HCT116 (cell line): ENCODE measurements around the gene PKMYT1. TPM values are rescaled to one million over a fixed set of nuclear protein-coding genes. Genes with fewer than 3 reads are reported as not detected.

Experiments used
- ATAC-seq: fragments of 200-7000 bp; cut with Tn5 transposase; 2 replicates; pipeline ENCODE4 v1.9.1; 2020; ENCODE audit warnings: mild to moderate bottlenecking, moderate library complexity
- BruUV-seq: library from RNA; stranded (reverse); fragments of 400-500 nt; replicated peaks from 2 replicates; lab custom pipeline; 2021; lab: Mats Ljungman, UMichigan
- CTCF ChIA-PET: fragments of 300-600 bp; sonication (Branson Sonifier 250); formaldehyde crosslinking; loops from one replicate; lab custom pipeline; 2021; ENCODE audit warnings: antibody characterized with exemption; lab: Charles Lee
- POLR2A ChIA-PET: fragments of 300-600, 350-600 bp; sonication (Branson Sonifier 250); formaldehyde crosslinking; loops from one replicate; lab custom pipeline; 2021; ENCODE audit warnings: antibody characterized with exemption; lab: Charles Lee
- RAD21 ChIA-PET, 2 experiments: fragments of 300-600 bp; sonication (Branson Sonifier 250); formaldehyde crosslinking; loops; one replicate each; lab custom pipeline; 2023; ENCODE audit warnings: low total read pairs in 2 of 2; ENCODE audit not compliant: uncharacterized antibody in 2 of 2, unreplicated experiment in 2 of 2, low non-redundant PET in 1 of 2; lab: Charles Lee
- DNase-seq: peaks from one replicate; pipeline ENCODE4 v3.0.0-alpha.2; 2010; ENCODE audit warnings: low read depth, low spot score
- H2AFZ ChIP-seq: fragments of 200-600 bp; shearing (Covaris generic), sonication (generic); 2 replicates; pipeline ENCODE4 v1.6.1; 2017; ENCODE audit warnings: low read depth, mixed run types, mixed read lengths, antibody characterized with exemption, low read length; ENCODE audit not compliant: poor library complexity, severe bottlenecking
- H3K27ac ChIP-seq: 2 replicates; pipeline ENCODE4 v1.5.1; 2012; ENCODE audit warnings: low read depth, low read length
- H3K27me3 ChIP-seq: fragments of 200-600 bp; sonication (generic); 2 replicates; pipeline ENCODE4 v1.6.1; 2016; ENCODE audit warnings: mixed run types, low read length, mixed read lengths; ENCODE audit not compliant: insufficient read depth
- H3K36me3 ChIP-seq, 2 experiments: fragments of 200-500 bp in 1 of 2; fragments of 200-600 bp in 1 of 2; sonication (Bioruptor generic) in 1 of 2; sonication (generic) in 1 of 2; 2 replicates each; pipeline versions ENCODE4 v1.5.1 to v1.6.1; 2014 to 2016; ENCODE audit warnings: low read length in 2 of 2, inconsistent platforms in 1 of 2, mixed read lengths in 1 of 2, mixed run types in 1 of 2; ENCODE audit not compliant: insufficient read depth in 2 of 2, control insufficient read depth in 1 of 2
- H3K4me1 ChIP-seq, 2 experiments: fragments of 200-600 bp in 1 of 2; sonication (generic) in 1 of 2; 2 replicates each; pipeline versions ENCODE4 v1.5.1 to v1.6.1; 2012 to 2017; ENCODE audit warnings: low read length in 2 of 2, inconsistent platforms in 1 of 2, mild to moderate bottlenecking in 1 of 2, mixed read lengths in 1 of 2, mixed run types in 1 of 2, moderate library complexity in 1 of 2; ENCODE audit not compliant: insufficient read depth in 2 of 2, control insufficient read depth in 1 of 2
- H3K4me2 ChIP-seq: fragments of 200-600 bp; sonication (generic); 2 replicates; pipeline ENCODE4 v1.6.1; 2017; ENCODE audit warnings: mixed run types, low read length, mixed read lengths
- H3K4me3 ChIP-seq, 2 experiments: fragments of 200-600 bp in 1 of 2; sonication (generic) in 1 of 2; replicated peaks in 1 of 2; 2 replicates each; pipeline ENCODE4 v1.5.1; 2011 to 2016; ENCODE audit warnings: low read length in 2 of 2, control low read depth in 1 of 2, low read depth in 1 of 2, mild to moderate bottlenecking in 1 of 2, mixed read lengths in 1 of 2, mixed run types in 1 of 2
- H3K79me2 ChIP-seq: fragments of 200-600 bp; sonication (generic); 2 replicates; pipeline ENCODE4 v1.6.1; 2017; ENCODE audit warnings: mild to moderate bottlenecking, mixed run types, low read length, moderate library complexity, mixed read lengths; ENCODE audit not compliant: insufficient read depth
- H3K9ac ChIP-seq: fragments of 200-600 bp; sonication (generic); 2 replicates; pipeline ENCODE4 v1.6.1; 2016; ENCODE audit warnings: low read length, mixed read lengths
- H3K9me2 ChIP-seq: fragments of 200-600 bp; sonication (generic), shearing (Covaris generic); 2 replicates; pipeline ENCODE4 v1.6.1; 2017; ENCODE audit warnings: mixed run types, mild to moderate bottlenecking, moderate library complexity; ENCODE audit not compliant: insufficient read depth
- H3K9me3 ChIP-seq, 2 experiments: fragments of 200-500 bp in 1 of 2; fragments of 200-600 bp in 1 of 2; sonication (Bioruptor generic) in 1 of 2; sonication (generic) in 1 of 2; 2 replicates each; pipeline ENCODE4 v1.6.1; 2014 to 2017; ENCODE audit warnings: low read length in 2 of 2, mixed read lengths in 2 of 2, inconsistent platforms in 1 of 2, low read depth in 1 of 2, mild to moderate bottlenecking in 1 of 2, mixed run types in 1 of 2, moderate library complexity in 1 of 2; ENCODE audit not compliant: control insufficient read depth in 1 of 2, insufficient read depth in 1 of 2
- H4K20me1 ChIP-seq: fragments of 200-600 bp; sonication (generic), shearing (Covaris generic); 2 replicates; pipeline ENCODE4 v1.6.1; 2017; ENCODE audit warnings: mixed run types, mild to moderate bottlenecking, moderate library complexity; ENCODE audit not compliant: insufficient read depth
- CEBPB ChIP-seq: IDR thresholded peaks from 2 replicates; pipeline ENCODE4 v1.6.1; 2012; ENCODE audit warnings: low read depth
- ELF1 ChIP-seq: IDR thresholded peaks from 2 replicates; pipeline ENCODE4 v1.6.1; 2012; ENCODE audit warnings: low read depth, borderline replicate concordance
- EZH2 ChIP-seq: fragments of 200-600 bp; sonication (generic); IDR thresholded peaks from 2 replicates; pipeline ENCODE4 v1.6.1; 2017; ENCODE audit warnings: antibody characterized with exemption, mixed run types
- EZH2phosphoT487 ChIP-seq: fragments of 200-600 bp; IDR thresholded peaks from 2 replicates; pipeline ENCODE4 v1.6.1; 2018; ENCODE audit warnings: antibody characterized with exemption, borderline replicate concordance
- JUND ChIP-seq: IDR thresholded peaks from 2 replicates; pipeline ENCODE4 v1.6.1; 2012
- POLR2AphosphoS5 ChIP-seq: IDR thresholded peaks from 2 replicates; pipeline ENCODE4 v1.6.1; 2011; ENCODE audit warnings: mild to moderate bottlenecking, low read depth, low read length, moderate library complexity
- RAD21 ChIP-seq: IDR thresholded peaks from 2 replicates; pipeline ENCODE4 v1.6.1; 2012; ENCODE audit warnings: low read depth, mild to moderate bottlenecking
- SIN3A ChIP-seq: IDR thresholded peaks from 2 replicates; pipeline ENCODE4 v1.6.1; 2012; ENCODE audit warnings: low read depth
- SP1 ChIP-seq: IDR thresholded peaks from 2 replicates; pipeline ENCODE4 v1.6.1; 2012; ENCODE audit warnings: low read depth
- TCF7L2 ChIP-seq: IDR thresholded peaks from 2 replicates; pipeline ENCODE4 v1.7.0; 2011; ENCODE audit warnings: borderline replicate concordance, inconsistent platforms; ENCODE audit not compliant: insufficient read depth, insufficient read length; ENCODE audit errors: extremely low read depth
- ZFX ChIP-seq: fragments of 450-650 bp; IDR thresholded peaks from 2 replicates; pipeline ENCODE4 v1.6.1; 2017
- intact Hi-C: fragments of 100-400 bp; cut with micrococcal nuclease; formaldehyde crosslinking; loops from 2 replicates; pipeline ENCODE4 v1.10.0; 2022
- total RNA-seq: library from RNA; stranded (reverse); gene quantifications from one replicate; pipeline ENCODE4 v1.2.1, GENCODE V29; 2021; ENCODE audit not compliant: unreplicated experiment
- TF ChIP-seq, protein P1 (sequence below): IDR thresholded peaks from 2 replicates; pipeline ENCODE4 v1.6.1; 2012; ENCODE audit warnings: low read depth
- TF ChIP-seq, protein P2 (sequence below): IDR thresholded peaks from 2 replicates; pipeline ENCODE4 v1.6.1; 2011; ENCODE audit warnings: mild to moderate bottlenecking, low read length, moderate library complexity; ENCODE audit not compliant: insufficient replicate concordance; ENCODE audit errors: extremely low read depth

Gene PKMYT1
- total RNA-seq, 1 experiment from 2014 or later: 104 TPM

DNA sequence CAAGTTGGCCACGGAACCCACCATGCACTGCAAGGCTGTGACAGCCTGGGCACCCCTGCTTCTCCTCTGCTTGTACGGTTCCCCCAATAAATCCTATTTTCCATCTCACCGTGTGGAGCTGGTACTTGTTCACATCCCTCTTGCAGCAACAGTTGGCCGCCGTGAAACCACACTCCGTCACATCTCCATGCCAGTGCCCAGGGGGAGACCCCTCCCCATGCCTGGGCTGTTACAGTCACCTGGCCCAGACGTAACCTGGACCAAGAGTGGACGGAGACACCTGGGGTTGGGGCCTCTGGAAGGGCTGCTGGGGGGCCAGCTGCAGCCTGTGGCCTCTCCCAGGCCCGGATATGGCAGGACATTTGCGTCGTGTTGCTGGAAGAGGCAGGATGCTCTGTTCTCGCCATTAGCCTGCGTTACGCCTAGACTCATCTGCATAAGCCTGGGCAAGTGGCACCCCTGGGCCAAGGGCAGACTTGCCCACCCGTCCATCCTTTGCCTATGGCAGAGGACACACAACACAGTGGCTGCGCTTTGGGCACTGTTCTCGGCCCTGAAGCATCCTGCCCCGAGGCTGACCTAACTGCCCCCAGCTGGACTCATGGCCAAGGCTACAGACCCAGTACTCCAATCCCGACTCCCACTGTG lies 30.4 kb downstream of the PKMYT1 start:
- H3K27ac ChIP-seq: no peak overlapping the region
- H3K79me2 ChIP-seq: no peaks in the 10 kb centered on the region
- ChIA-PET RAD21 (no interaction called here), CTCF (no interaction called here), POLR2A (no interaction called here)
- no peaks in the 10 kb centered on the region for H3K27me3 ChIP-seq
- intact Hi-C loops: no loop called here
- no peaks in the 10 kb centered on the region for H3K4me1 ChIP-seq
- no TSS peak for BruUV-seq
- DNase-seq (no peak), ATAC-seq (no peak)
- H3K9ac ChIP-seq: no peak overlapping the region
- no peak overlapping the region for H3K4me2 ChIP-seq
- H3K9me3 ChIP-seq: no peaks in the 10 kb centered on the region
- TF ChIP-seq EZH2phosphoT487: no peak
- TF ChIP-seq RAD21: no peak
- H3K36me3 ChIP-seq: peaks cover 0 to 4% of the 10 kb centered on the region in 2 experiments; a peak in 1 of 4 replicates
- H2AFZ ChIP-seq: no peak overlapping the region
- H4K20me1 ChIP-seq: no peaks in the 10 kb centered on the region
- H3K4me3 ChIP-seq: no peak overlapping the region
- no peaks in the 10 kb centered on the region for H3K9me2 ChIP-seq

DNA sequence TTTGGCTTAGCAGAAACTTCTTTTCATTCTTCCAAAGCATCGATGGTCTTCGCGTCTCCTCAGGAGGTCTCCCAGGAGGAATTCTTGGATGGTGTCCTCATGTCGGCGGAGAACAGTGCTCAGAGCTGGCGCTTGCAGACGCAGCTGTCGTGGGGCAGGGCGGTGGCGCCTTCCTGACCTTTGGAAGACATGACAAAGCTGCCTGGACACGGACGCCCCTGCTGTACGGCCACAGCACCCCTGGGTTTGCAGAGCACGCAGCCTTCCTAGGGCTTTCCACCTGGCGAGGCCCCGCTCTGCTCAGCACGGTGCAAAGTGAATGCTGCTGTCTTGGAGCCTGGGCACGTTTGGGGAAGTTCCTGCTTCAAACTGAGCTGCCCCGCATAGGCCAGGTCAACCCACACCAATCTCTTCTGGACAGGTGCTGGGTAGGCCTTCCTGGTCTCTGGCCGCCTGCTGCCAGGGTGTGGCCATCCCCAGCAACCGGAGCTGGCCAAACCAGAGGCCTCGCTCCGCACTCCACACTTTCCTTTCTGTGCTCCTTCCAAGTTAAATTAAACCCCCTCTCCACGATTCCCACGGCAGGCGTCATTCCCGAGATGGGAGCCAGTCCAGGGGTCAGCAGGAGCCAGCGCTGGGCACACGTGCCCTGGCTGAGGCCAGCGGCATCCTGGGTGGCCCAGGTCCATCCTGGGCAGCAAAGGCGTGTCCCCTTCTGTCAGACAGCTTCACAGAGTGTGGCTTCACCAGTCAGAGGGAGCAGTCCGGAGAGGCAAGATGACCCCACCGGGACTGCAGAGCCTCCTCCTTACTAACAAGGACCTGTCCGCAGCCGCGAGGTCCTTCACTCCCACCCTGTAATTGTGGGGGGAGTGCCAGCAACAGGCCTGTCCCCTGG lies 31.2 kb downstream of the PKMYT1 start:
- no peak for ATAC-seq
- no peak overlapping the region for H3K27ac ChIP-seq
- BruUV-seq: TSS peak; percentile 63
- H2AFZ ChIP-seq: no peak overlapping the region
- ChIA-PET RAD21 (no interaction called here), CTCF (no interaction called here), POLR2A (no interaction called here)
- H3K9me3 ChIP-seq: no peaks in the 10 kb centered on the region
- H3K9ac ChIP-seq: no peak overlapping the region
- H3K4me3 ChIP-seq: no peak overlapping the region
- no peaks in the 10 kb centered on the region for H3K4me1 ChIP-seq
- H4K20me1 ChIP-seq: no peaks in the 10 kb centered on the region
- no peaks in the 10 kb centered on the region for H3K27me3 ChIP-seq
- H3K36me3 ChIP-seq: peaks cover 0 to 4% of the 10 kb centered on the region in 2 experiments; a peak in 2 of 4 replicates
- no peaks in the 10 kb centered on the region for H3K79me2 ChIP-seq
- no peaks in the 10 kb centered on the region for H3K9me2 ChIP-seq
- intact Hi-C loops: no loop called here
- no peak overlapping the region for H3K4me2 ChIP-seq
- no peak for DNase-seq
- TF ChIP-seq ELF1: no peak
- TF ChIP-seq TCF7L2: no peak
- TF ChIP-seq, protein P1, sequence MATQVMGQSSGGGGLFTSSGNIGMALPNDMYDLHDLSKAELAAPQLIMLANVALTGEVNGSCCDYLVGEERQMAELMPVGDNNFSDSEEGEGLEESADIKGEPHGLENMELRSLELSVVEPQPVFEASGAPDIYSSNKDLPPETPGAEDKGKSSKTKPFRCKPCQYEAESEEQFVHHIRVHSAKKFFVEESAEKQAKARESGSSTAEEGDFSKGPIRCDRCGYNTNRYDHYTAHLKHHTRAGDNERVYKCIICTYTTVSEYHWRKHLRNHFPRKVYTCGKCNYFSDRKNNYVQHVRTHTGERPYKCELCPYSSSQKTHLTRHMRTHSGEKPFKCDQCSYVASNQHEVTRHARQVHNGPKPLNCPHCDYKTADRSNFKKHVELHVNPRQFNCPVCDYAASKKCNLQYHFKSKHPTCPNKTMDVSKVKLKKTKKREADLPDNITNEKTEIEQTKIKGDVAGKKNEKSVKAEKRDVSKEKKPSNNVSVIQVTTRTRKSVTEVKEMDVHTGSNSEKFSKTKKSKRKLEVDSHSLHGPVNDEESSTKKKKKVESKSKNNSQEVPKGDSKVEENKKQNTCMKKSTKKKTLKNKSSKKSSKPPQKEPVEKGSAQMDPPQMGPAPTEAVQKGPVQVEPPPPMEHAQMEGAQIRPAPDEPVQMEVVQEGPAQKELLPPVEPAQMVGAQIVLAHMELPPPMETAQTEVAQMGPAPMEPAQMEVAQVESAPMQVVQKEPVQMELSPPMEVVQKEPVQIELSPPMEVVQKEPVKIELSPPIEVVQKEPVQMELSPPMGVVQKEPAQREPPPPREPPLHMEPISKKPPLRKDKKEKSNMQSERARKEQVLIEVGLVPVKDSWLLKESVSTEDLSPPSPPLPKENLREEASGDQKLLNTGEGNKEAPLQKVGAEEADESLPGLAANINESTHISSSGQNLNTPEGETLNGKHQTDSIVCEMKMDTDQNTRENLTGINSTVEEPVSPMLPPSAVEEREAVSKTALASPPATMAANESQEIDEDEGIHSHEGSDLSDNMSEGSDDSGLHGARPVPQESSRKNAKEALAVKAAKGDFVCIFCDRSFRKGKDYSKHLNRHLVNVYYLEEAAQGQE: no peak
- TF ChIP-seq, protein P2, sequence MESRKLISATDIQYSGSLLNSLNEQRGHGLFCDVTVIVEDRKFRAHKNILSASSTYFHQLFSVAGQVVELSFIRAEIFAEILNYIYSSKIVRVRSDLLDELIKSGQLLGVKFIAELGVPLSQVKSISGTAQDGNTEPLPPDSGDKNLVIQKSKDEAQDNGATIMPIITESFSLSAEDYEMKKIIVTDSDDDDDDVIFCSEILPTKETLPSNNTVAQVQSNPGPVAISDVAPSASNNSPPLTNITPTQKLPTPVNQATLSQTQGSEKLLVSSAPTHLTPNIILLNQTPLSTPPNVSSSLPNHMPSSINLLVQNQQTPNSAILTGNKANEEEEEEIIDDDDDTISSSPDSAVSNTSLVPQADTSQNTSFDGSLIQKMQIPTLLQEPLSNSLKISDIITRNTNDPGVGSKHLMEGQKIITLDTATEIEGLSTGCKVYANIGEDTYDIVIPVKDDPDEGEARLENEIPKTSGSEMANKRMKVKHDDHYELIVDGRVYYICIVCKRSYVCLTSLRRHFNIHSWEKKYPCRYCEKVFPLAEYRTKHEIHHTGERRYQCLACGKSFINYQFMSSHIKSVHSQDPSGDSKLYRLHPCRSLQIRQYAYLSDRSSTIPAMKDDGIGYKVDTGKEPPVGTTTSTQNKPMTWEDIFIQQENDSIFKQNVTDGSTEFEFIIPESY: no peak
- TF ChIP-seq SP1: no peak
- TF ChIP-seq ZFX: no peak
- no peak for TF ChIP-seq CEBPB
- TF ChIP-seq POLR2AphosphoS5: no peak
- TF ChIP-seq RAD21: no peak
- TF ChIP-seq EZH2phosphoT487: no peak
- no peak for TF ChIP-seq JUND
- TF ChIP-seq SIN3A: no peak
- no peak for TF ChIP-seq EZH2
